Thyroid gland (tissue), 4 donors: ENCODE data around the gene AGAP4.

Experiments used
- POLR2A ChIP-seq, 2 donors: fragments of 450-650 bp; IDR thresholded peaks; one replicate each; pipeline ENCODE4 v1.6.1; 2017; ENCODE audit warnings: antibody characterized with exemption in 2 of 2, mild to moderate bottlenecking in 2 of 2, moderate library complexity in 1 of 2
- TF ChIP-seq, protein P1 (sequence below), 6 experiments: fragments of 200-600 bp in 3 of 6; fragments of 450-650 bp in 3 of 6; sonication (generic) in 3 of 6; IDR thresholded peaks; one replicate each; pipeline ENCODE4 v1.5.1; 2016 to 2019; ENCODE audit warnings: antibody characterized with exemption in 6 of 6, mild to moderate bottlenecking in 2 of 6, inconsistent platforms in 1 of 6, moderate library complexity in 1 of 6

DNA sequence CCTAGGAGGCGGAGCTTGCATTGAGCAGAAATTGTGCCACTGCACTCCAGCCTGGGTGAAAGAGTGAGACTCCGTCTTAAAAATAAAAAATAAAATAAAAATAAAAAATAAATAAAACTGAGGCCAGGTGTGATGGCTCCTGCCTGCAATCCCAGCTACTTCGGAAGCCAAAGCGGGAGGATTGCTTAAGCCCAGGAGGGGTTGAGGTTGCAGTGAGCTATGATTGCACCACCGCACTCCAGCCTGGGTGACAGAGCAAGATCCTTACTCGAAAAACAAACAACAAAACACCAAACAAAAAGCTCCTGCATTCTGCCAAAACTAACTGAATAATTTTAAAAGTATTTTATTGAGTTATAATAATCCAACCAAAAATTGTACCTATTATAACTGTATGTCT, 36.2 kb downstream of the AGAP4 start:
- TF ChIP-seq, protein P1, sequence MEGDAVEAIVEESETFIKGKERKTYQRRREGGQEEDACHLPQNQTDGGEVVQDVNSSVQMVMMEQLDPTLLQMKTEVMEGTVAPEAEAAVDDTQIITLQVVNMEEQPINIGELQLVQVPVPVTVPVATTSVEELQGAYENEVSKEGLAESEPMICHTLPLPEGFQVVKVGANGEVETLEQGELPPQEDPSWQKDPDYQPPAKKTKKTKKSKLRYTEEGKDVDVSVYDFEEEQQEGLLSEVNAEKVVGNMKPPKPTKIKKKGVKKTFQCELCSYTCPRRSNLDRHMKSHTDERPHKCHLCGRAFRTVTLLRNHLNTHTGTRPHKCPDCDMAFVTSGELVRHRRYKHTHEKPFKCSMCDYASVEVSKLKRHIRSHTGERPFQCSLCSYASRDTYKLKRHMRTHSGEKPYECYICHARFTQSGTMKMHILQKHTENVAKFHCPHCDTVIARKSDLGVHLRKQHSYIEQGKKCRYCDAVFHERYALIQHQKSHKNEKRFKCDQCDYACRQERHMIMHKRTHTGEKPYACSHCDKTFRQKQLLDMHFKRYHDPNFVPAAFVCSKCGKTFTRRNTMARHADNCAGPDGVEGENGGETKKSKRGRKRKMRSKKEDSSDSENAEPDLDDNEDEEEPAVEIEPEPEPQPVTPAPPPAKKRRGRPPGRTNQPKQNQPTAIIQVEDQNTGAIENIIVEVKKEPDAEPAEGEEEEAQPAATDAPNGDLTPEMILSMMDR (IDR thresholded peaks at IDR 0.05), result no peak
- TF ChIP-seq POLR2A (IDR thresholded peaks at IDR 0.05), result no peak
